GM12878 (cell line): ENCODE data around the gene GTF3C1. TPM values are rescaled to one million over a fixed set of nuclear protein-coding genes. Genes with fewer than 3 reads are reported as not detected.
"Not testable (repeated sequence)": the region's sequence is repeated elsewhere in the genome, so short reads cannot be mapped to it uniquely, and the experiment has no call there.

Source experiments
- ATAC-seq: fragments of 200-7000 bp; cut with Tn5 transposase; 3 replicates; pipeline ENCODE4 v1.9.1; 2020; ENCODE audit warnings: mild to moderate bottlenecking, moderate library complexity
- BruUV-seq: library from RNA; stranded (reverse); fragments of 400-500 nt; replicated peaks from 2 replicates; lab custom pipeline; 2021; lab: Mats Ljungman, UMichigan
- CTCF ChIA-PET: fragments of 300-600 bp; sonication (Branson Sonifier 250); formaldehyde crosslinking; extraction: SDS; loops from one replicate; lab custom pipeline; 2021; ENCODE audit warnings: inconsistent platforms; lab: Yijun Ruan, JAX
- POLR2A ChIA-PET: fragments of 350-600 bp; formaldehyde crosslinking; extraction: SDS; loops from one replicate; lab custom pipeline; 2021; ENCODE audit warnings: inconsistent platforms; lab: Charles Lee
- RAD21 ChIA-PET: fragments of 300-600 bp; sonication (Branson Sonifier 250); formaldehyde crosslinking; loops from one replicate; lab custom pipeline; 2023; ENCODE audit warnings: antibody characterized with exemption; ENCODE audit not compliant: unreplicated experiment; lab: Charles Lee
- SMC1A ChIA-PET: fragments of 300-600 bp; sonication (Branson Sonifier 250); formaldehyde crosslinking; loops from one replicate; lab custom pipeline; 2023; ENCODE audit not compliant: unreplicated experiment, uncharacterized antibody; lab: Charles Lee
- DNase-seq: peaks from one replicate; pipeline ENCODE4 v3.0.0-alpha.2; 2011; ENCODE audit warnings: low read depth, low spot score
- FAIRE-seq: peaks from 3 replicates; lab custom pipeline; 2011; peaks lifted over from hg19 to GRCh38; lab: Jason Lieb, UNC
- H2AFZ ChIP-seq: 2 replicates; pipeline ENCODE4 v1.6.0; 2011; ENCODE audit warnings: low read depth, low read length, control low read depth; ENCODE audit not compliant: control insufficient read depth
- H3K27ac ChIP-seq: 2 replicates; pipeline ENCODE4 v1.5.1; 2011; ENCODE audit warnings: control low read depth; ENCODE audit not compliant: control insufficient read depth, insufficient read depth
- H3K27me3 ChIP-seq, 2 experiments: replicated peaks in 1 of 2; 2 replicates each; pipeline versions ENCODE4 v1.6.0 to v1.6.1; 2011; ENCODE audit warnings: low read length in 1 of 2; ENCODE audit not compliant: control insufficient read depth in 2 of 2, insufficient read depth in 2 of 2
- H3K36me3 ChIP-seq, 2 experiments: 2 replicates each; pipeline ENCODE4 v1.5.1; 2011; ENCODE audit warnings: low read length in 1 of 2; ENCODE audit not compliant: control insufficient read depth in 2 of 2, insufficient read depth in 2 of 2
- H3K4me1 ChIP-seq: 2 replicates; pipeline ENCODE4 v1.6.1; 2011; ENCODE audit warnings: mild to moderate bottlenecking, low read length, moderate library complexity, mixed read lengths; ENCODE audit not compliant: control insufficient read depth, insufficient read depth
- H3K4me2 ChIP-seq: 2 replicates; pipeline ENCODE4 v1.6.0; 2011; ENCODE audit warnings: control low read depth; ENCODE audit not compliant: control insufficient read depth, insufficient read depth
- H3K4me3 ChIP-seq: fragments of 200-600 bp; sonication (generic); 2 replicates; pipeline ENCODE4 v1.5.1; 2016
- H3K79me2 ChIP-seq: 2 replicates; pipeline ENCODE4 v1.6.0; 2011; ENCODE audit warnings: low read length; ENCODE audit not compliant: control insufficient read depth, insufficient read depth
- H3K9ac ChIP-seq: 2 replicates; pipeline ENCODE4 v1.8.0; 2011; ENCODE audit warnings: low read length, control low read depth, mixed read lengths; ENCODE audit not compliant: control insufficient read depth, insufficient read depth
- H3K9me3 ChIP-seq: replicated peaks from 3 replicates; pipeline ENCODE4 v1.5.1; 2011; ENCODE audit warnings: mild to moderate bottlenecking, low read length; ENCODE audit not compliant: control insufficient read depth, insufficient read depth
- H4K20me1 ChIP-seq: 2 replicates; pipeline ENCODE4 v1.6.0; 2011; ENCODE audit not compliant: control insufficient read depth, insufficient read depth
- CREB1 ChIP-seq: IDR thresholded peaks from 2 replicates; pipeline ENCODE4 v1.6.1; 2012; ENCODE audit warnings: low read depth, mild to moderate bottlenecking, inconsistent platforms
- EP300 ChIP-seq, 2 experiments: fragments of 150-350 bp in 1 of 2; IDR thresholded peaks; 2 replicates each; pipeline ENCODE4 v1.6.1; 2011 to 2012; ENCODE audit warnings: low read depth in 2 of 2, low read length in 2 of 2, borderline replicate concordance in 1 of 2, improper control_type of control experiment in 1 of 2, inconsistent platforms in 1 of 2; ENCODE audit not compliant: control insufficient read depth in 1 of 2
- HDAC2 ChIP-seq: fragments of 200-600 bp; sonication (generic); IDR thresholded peaks from 2 replicates; pipeline ENCODE4 v1.6.1; 2017
- HDAC6 ChIP-seq: fragments of 200-600 bp; sonication (generic); IDR thresholded peaks from one replicate; pipeline ENCODE4 v1.8.0; 2017; ENCODE audit warnings: antibody characterized with exemption; ENCODE audit not compliant: unreplicated experiment
- IKZF1 ChIP-seq: fragments of 450-650 bp; conservative IDR thresholded peaks from 2 replicates; pipeline ENCODE4 v1.6.1; 2017; ENCODE audit warnings: antibody characterized with exemption, mild to moderate bottlenecking
- IRF4 ChIP-seq: IDR thresholded peaks from 2 replicates; pipeline ENCODE4 v1.6.1; 2011; ENCODE audit warnings: low read depth, low read length
- KDM1A ChIP-seq: fragments of 200-600 bp; sonication (generic); IDR thresholded peaks from 2 replicates; pipeline ENCODE4 v1.6.1; 2016; ENCODE audit warnings: borderline replicate concordance
- KLF5 ChIP-seq: fragments of 450-650 bp; IDR thresholded peaks from 2 replicates; pipeline ENCODE4 v1.6.1; 2014; ENCODE audit warnings: mild to moderate bottlenecking; ENCODE audit not compliant: partially characterized antibody
- MYB ChIP-seq: fragments of 150-350 bp; IDR thresholded peaks from 2 replicates; pipeline ENCODE4 v1.6.1; 2014; ENCODE audit warnings: mild to moderate bottlenecking, low read depth, low read length, borderline replicate concordance
- MYC ChIP-seq: IDR thresholded peaks from 2 replicates; pipeline ENCODE4 v1.6.1; 2011; ENCODE audit warnings: mild to moderate bottlenecking, low read length, moderate library complexity, inconsistent platforms; ENCODE audit not compliant: insufficient read depth, insufficient replicate concordance, insufficient read length, severe bottlenecking
- SIN3A ChIP-seq: IDR thresholded peaks from 2 replicates; pipeline ENCODE4 v1.6.1; 2012; ENCODE audit warnings: low read depth, low read length, improper control_type of control experiment
- SREBF1 ChIP-seq: IDR thresholded peaks from 2 replicates; pipeline ENCODE4 v1.6.1; 2012; ENCODE audit warnings: mild to moderate bottlenecking, low read length
- ZNF274 ChIP-seq: IDR thresholded peaks from one replicate; pipeline ENCODE4 v1.8.0; 2011; ENCODE audit not compliant: insufficient read length, insufficient read depth
- WGBS: methylation state at CpG from one replicate; pipeline ENCODE4 v1.1.6; 2016; ENCODE audit warnings: low lambda C conversion rate; ENCODE audit not compliant: insufficient replicate concordance, insufficient coverage; ENCODE audit errors: missing lambda C conversion rate; 5-methylcytosine and 5-hydroxymethylcytosine counted together
- in situ Hi-C: fragments of 300-500 bp; cut with MboI; formaldehyde crosslinking; loops from 9 replicates; pipeline ENCODE4 v1.14.3; 2018; ENCODE audit warnings: mixed read lengths
- intact Hi-C: fragments of 100-400 bp; cut with micrococcal nuclease; formaldehyde crosslinking; loops from one replicate; pipeline ENCODE4 v1.14.2; 2022; ENCODE audit not compliant: unreplicated experiment
- polyA plus RNA-seq, 11 experiments: library from polyadenylated mRNA; depleted of rRNA in 4 of 11; unstranded in 6 of 11; stranded (reverse) in 5 of 11; fragments of >200 nt; fragmentation: Nextera tagmentation in 4 of 11; fragmentation: Illumina TruSeq in 1 of 11; extraction: Ambion mirVana in 4 of 11; extraction: Trizol in 1 of 11; gene quantifications; 1 replicate in 1 of 11; 2 replicates in 10 of 11; pipeline versions ENCODE4 v1.2.1 to v1.2.3, GENCODE V29; 2011 to 2016; ENCODE audit warnings: inconsistent platforms in 2 of 11, missing spikeins in 2 of 11, low read depth in 1 of 11
- total RNA-seq, 4 experiments: library from RNA; depleted of rRNA in 3 of 4; stranded (reverse); fragments of >200 nt in 3 of 4; fragmentation: Illumina TruSeq in 1 of 4; extraction: Trizol in 1 of 4; gene quantifications; 2 replicates each; pipeline versions ENCODE4 v1.2.1 to v1.2.3, GENCODE V29; 2013 to 2021
- TF ChIP-seq, protein P1 (sequence below): fragments of 450-650 bp; IDR thresholded peaks from 2 replicates; pipeline ENCODE4 v1.6.1; 2017; ENCODE audit warnings: mild to moderate bottlenecking, moderate library complexity
- TF ChIP-seq, protein P2 (sequence below): IDR thresholded peaks from 2 replicates; pipeline ENCODE4 v1.6.1; 2012; ENCODE audit warnings: low read depth, low read length, improper control_type of control experiment

The GTF3C1 gene
- total and polyA plus RNA-seq, 10 of the 15 experiments (the other 5 are each of a cell fraction or from before 2014, with no cell fraction given), result 0.98 to 60.9 (median 34.3) TPM

DNA sequence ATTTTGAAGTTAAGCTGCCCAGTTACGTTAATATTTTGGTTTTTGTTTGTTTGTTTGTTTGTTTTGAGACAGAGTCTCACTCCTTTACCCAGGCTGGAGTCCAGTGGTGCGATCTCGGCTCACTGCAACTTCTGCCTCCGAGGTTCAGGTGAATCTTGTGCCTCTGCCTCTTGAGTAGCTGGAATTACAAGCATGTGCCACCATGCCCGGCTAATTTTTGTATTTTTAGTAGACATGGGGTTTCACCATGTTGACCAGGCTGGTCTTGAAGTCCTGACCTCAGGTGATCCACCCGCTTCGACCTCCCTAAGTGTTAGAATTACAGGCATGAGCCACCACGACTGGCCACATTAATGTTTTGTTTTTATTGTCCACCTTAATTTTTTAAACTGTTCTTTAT is 21.3 kb upstream of the GTF3C1 start:
- H3K36me3 ChIP-seq, H3K4me1 ChIP-seq, H3K4me2 ChIP-seq, intact Hi-C loops, H3K9ac ChIP-seq, H2AFZ ChIP-seq, BruUV-seq, H4K20me1 ChIP-seq, DNase-seq, H3K4me3 ChIP-seq, H3K79me2 ChIP-seq, SMC1A ChIA-PET, H3K9me3 ChIP-seq, RAD21 ChIA-PET, H3K27ac ChIP-seq, H3K27me3 ChIP-seq, POLR2A ChIA-PET, FAIRE-seq, ATAC-seq, CTCF ChIA-PET, in situ Hi-C loops: not testable (repeated sequence)
- 75% methylated on average over 8 of the region's 8 CpGs for WGBS

DNA sequence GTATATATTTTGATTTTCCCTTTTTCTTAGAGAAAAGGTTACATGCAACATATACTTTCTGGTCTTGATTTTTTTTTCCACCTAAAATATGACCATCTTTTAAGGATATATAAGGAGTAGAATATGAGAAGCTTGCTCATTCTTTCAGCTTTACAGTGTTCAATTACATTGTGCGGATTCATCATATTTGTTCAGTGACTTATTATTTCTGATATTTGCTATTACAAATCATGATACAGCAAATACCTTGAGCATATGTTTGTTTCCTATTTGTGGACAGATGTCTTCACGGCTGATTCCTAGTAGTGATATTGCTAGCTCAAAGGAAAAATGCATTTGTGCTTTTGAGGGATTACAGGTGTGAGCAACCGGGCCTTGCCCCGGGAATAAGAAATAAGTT is 18.4 kb upstream of the GTF3C1 start:
- Histone ChIP-seq H3K4me1 (no peaks in the 10 kb centered on the region), H3K4me2 (no peak overlapping the region), H3K79me2 (no peaks in the 10 kb centered on the region), H3K9me3 (no peaks in the 10 kb centered on the region), H3K36me3 (no peaks in the 10 kb centered on the region; a peak in 1 of 4 replicates), H3K4me3 (no peak overlapping the region), H3K27ac (no peak overlapping the region), H3K27me3 (no peaks in the 10 kb centered on the region), H2AFZ (no peak overlapping the region), H3K9ac (no peak overlapping the region), H4K20me1 (no peaks in the 10 kb centered on the region)
- intact Hi-C loops, result no loop called here
- BruUV-seq, result no TSS peak
- ChIA-PET RAD21 (no interaction called here), CTCF (no interaction called here), POLR2A (no interaction called here), SMC1A (no interaction called here)
- no peak for FAIRE-seq
- WGBS, result 98% methylated on average over 4 of the region's 4 CpGs
- in situ Hi-C loops, result no loop called here
- ATAC-seq, result no peak
- no peak for DNase-seq
- TF ChIP-seq IKZF1 (no peak), KLF5 (no peak), HDAC2 (no peak), ZNF274 (no peak), MYB (no peak), HDAC6 (no peak), KDM1A (no peak), EP300 (IDR thresholded peaks at IDR 0.05; ENCODE audit: borderline replicate concordance in 1 of 2, control insufficient read depth in 1 of 2, low read depth in 2 of 2, low read length in 2 of 2) (no peak), SIN3A (no peak), MYC (no peak), CREB1 (no peak), IRF4 (no peak), SREBF1 (no peak)
- TF ChIP-seq, protein P1, sequence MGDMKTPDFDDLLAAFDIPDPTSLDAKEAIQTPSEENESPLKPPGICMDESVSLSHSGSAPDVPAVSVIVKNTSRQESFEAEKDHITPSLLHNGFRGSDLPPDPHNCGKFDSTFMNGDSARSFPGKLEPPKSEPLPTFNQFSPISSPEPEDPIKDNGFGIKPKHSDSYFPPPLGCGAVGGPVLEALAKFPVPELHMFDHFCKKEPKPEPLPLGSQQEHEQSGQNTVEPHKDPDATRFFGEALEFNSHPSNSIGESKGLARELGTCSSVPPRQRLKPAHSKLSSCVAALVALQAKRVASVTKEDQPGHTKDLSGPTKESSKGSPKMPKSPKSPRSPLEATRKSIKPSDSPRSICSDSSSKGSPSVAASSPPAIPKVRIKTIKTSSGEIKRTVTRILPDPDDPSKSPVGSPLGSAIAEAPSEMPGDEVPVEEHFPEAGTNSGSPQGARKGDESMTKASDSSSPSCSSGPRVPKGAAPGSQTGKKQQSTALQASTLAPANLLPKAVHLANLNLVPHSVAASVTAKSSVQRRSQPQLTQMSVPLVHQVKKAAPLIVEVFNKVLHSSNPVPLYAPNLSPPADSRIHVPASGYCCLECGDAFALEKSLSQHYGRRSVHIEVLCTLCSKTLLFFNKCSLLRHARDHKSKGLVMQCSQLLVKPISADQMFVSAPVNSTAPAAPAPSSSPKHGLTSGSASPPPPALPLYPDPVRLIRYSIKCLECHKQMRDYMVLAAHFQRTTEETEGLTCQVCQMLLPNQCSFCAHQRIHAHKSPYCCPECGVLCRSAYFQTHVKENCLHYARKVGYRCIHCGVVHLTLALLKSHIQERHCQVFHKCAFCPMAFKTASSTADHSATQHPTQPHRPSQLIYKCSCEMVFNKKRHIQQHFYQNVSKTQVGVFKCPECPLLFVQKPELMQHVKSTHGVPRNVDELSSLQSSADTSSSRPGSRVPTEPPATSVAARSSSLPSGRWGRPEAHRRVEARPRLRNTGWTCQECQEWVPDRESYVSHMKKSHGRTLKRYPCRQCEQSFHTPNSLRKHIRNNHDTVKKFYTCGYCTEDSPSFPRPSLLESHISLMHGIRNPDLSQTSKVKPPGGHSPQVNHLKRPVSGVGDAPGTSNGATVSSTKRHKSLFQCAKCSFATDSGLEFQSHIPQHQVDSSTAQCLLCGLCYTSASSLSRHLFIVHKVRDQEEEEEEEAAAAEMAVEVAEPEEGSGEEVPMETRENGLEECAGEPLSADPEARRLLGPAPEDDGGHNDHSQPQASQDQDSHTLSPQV, result no peak
- TF ChIP-seq, protein P2, sequence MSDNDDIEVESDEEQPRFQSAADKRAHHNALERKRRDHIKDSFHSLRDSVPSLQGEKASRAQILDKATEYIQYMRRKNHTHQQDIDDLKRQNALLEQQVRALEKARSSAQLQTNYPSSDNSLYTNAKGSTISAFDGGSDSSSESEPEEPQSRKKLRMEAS, result no peak
